ENCODE measurements around the gene PPP2R5A.

PPP2R5A gene

GRCh38 chr1:212291505-212292134 lies 6.4 kb downstream of the PPP2R5A start (continued):
- TF ChIP-seq ZNF37A (tag by site-specific recombination; IDR thresholded peaks at IDR 0.05) (no peak), ZBTB44 (tag by site-specific recombination; IDR thresholded peaks at IDR 0.05) (no peak)

GRCh38 chr1:212292250-212293105 lies 7.3 kb downstream of the PPP2R5A start:
- Histone ChIP-seq H3K36me3 (ENCODE audit: control insufficient read depth in 2 of 2, insufficient read depth in 1 of 2, low read length in 2 of 2) (no peaks in the 10 kb centered on the region), H3K27ac (ENCODE audit: extremely low read depth, low read depth, low read length) (no peak overlapping the region), H3K4me3 (ENCODE audit: low read depth, low read length) (no peak overlapping the region), H3K9me3 (ENCODE audit: control insufficient read depth, insufficient read depth, low read depth, low read length) (no peaks in the 10 kb centered on the region), H3K4me1 (ENCODE audit: control insufficient read depth, insufficient read depth, low read length) (peaks cover 15% of the 10 kb centered on the region; the same call in 1 of the 2 replicates)
- POLR2A ChIA-PET: no interaction called here
- CTCF ChIA-PET: interaction anchor here (0.6 to 5.0 kb wide), 20 partner anchors 9 to 1056 kb away, joined by 3 to 52 read pairs (median 3); partner anchors contain the start of genes DTL and INTS7
- TF ChIP-seq ZNF391 (tag by site-specific recombination; IDR thresholded peaks at IDR 0.05; ENCODE audit: borderline replicate concordance, low read depth): no peak
- TF ChIP-seq ZNF132 (tag by site-specific recombination; IDR thresholded peaks at IDR 0.05; ENCODE audit: borderline replicate concordance): no peak
- TF ChIP-seq ZSCAN23 (tag by site-specific recombination; IDR thresholded peaks at IDR 0.05): no peak
- TF ChIP-seq PBX3 (CRISPR knock-in tag; IDR thresholded peaks at IDR 0.05): no peak
- TF ChIP-seq EGR2 (tag by site-specific recombination; IDR thresholded peaks at IDR 0.05; ENCODE audit: low read depth): no peak
- no peak for TF ChIP-seq ZNF514 (tag by site-specific recombination; IDR thresholded peaks at IDR 0.05)
- TF ChIP-seq HIC1 (tag by site-specific recombination; IDR thresholded peaks at IDR 0.05): no peak
- no peak for TF ChIP-seq ZNF585B (tag by site-specific recombination; IDR thresholded peaks at IDR 0.05)
- no peak for TF ChIP-seq ZNF324 (tag by site-specific recombination; IDR thresholded peaks at IDR 0.05)
- no peak for TF ChIP-seq ZNF302 (tag by site-specific recombination; IDR thresholded peaks at IDR 0.05; ENCODE audit: low read depth)
- TF ChIP-seq PRDM1 (tag by site-specific recombination; IDR thresholded peaks at IDR 0.05): no peak
- no peak for TF ChIP-seq SCRT1 (tag by site-specific recombination; IDR thresholded peaks at IDR 0.05; ENCODE audit: borderline replicate concordance)
- no peak for TF ChIP-seq ZNF292 (tag by site-specific recombination; IDR thresholded peaks at IDR 0.05; ENCODE audit: borderline replicate concordance, low read depth)

- Histone ChIP-seq H3K36me3 (ENCODE audit: control insufficient read depth in 2 of 2, insufficient read depth in 1 of 2, low read length in 2 of 2) (no peaks in the 10 kb centered on the region), H3K4me3 (ENCODE audit: low read depth, low read length) (no peak overlapping the region), H3K4me1 (ENCODE audit: control insufficient read depth, insufficient read depth, low read length) (peaks cover 14% of the 10 kb centered on the region; the same call in 1 of the 2 replicates), H3K9me3 (ENCODE audit: control insufficient read depth, insufficient read depth, low read depth, low read length) (no peaks in the 10 kb centered on the region), H3K27ac (ENCODE audit: extremely low read depth, low read depth, low read length) (no peak overlapping the region)
- CTCF ChIA-PET: interaction anchor here (0.6 to 5.0 kb wide), 8 partner anchors 52 to 595 kb away, joined by 3 to 52 read pairs (median 3); no protein-coding TSS in a partner anchor
- POLR2A ChIA-PET: no interaction called here
- no peak for TF ChIP-seq ZNF394 (tag by site-specific recombination; IDR thresholded peaks at IDR 0.05; ENCODE audit: borderline replicate concordance)
- TF ChIP-seq ZNF560 (tag by site-specific recombination; IDR thresholded peaks at IDR 0.05; ENCODE audit: borderline replicate concordance): no peak
- TF ChIP-seq TRIM28 (IDR thresholded peaks at IDR 0.05; ENCODE audit: borderline replicate concordance, low read length): no peak
- no peak for TF ChIP-seq ZNF473 (tag by site-specific recombination; IDR thresholded peaks at IDR 0.05)
- no peak for TF ChIP-seq ZNF169 (tag by site-specific recombination; IDR thresholded peaks at IDR 0.05)
- TF ChIP-seq PATZ1 (tag by site-specific recombination; IDR thresholded peaks at IDR 0.05): no peak
- no peak for TF ChIP-seq ZNF148 (tag by site-specific recombination; IDR thresholded peaks at IDR 0.05; ENCODE audit: borderline replicate concordance)
Observed at GRCh38 chr1:212293579-212293978, 8.4 kb downstream of the PPP2R5A start.

Measured in HEK293 (cell line).